Activated naive CD8-positive, alpha-beta T cell treated with anti-CD3 and anti-CD28 coated beads for 36 hours (primary cell): ENCODE results near the gene CYB5D1. TPM values are rescaled to one million over a fixed set of nuclear protein-coding genes. Genes with fewer than 3 reads are reported as not detected.

Experiments used
- DNase-seq: peaks from one replicate; pipeline ENCODE4 v3.0.0; 2021
- H3K27ac Mint-ChIP-seq: one replicate; pipeline ENCODE4 v1.8.0; 2022; ENCODE audit warnings: mild to moderate bottlenecking, moderate library complexity, mixed read lengths
- H3K27me3 Mint-ChIP-seq: one replicate; pipeline ENCODE4 v1.8.0; 2022; ENCODE audit warnings: mild to moderate bottlenecking, mixed read lengths
- H3K36me3 Mint-ChIP-seq: one replicate; pipeline ENCODE4 v1.8.0; 2021; ENCODE audit warnings: mild to moderate bottlenecking, mixed read lengths
- H3K4me1 Mint-ChIP-seq: one replicate; pipeline ENCODE4 v1.8.0; 2021; ENCODE audit warnings: mixed read lengths
- H3K4me3 Mint-ChIP-seq: one replicate; pipeline ENCODE4 v1.8.0; 2022; ENCODE audit warnings: mild to moderate bottlenecking, moderate library complexity, mixed read lengths
- H3K9me3 Mint-ChIP-seq: one replicate; pipeline ENCODE4 v1.8.0; 2022; ENCODE audit warnings: mixed read lengths
- total RNA-seq, 2 experiments: library from RNA; stranded (reverse); gene quantifications; one replicate each; pipeline ENCODE4 v1.2.3, GENCODE V29; 2021

CYB5D1 gene
- total RNA-seq, 2 experiments from 2014 or later = 18.6 to 20.1 TPM

- peaks cover 46% of the 10 kb centered on the region for H3K4me1 Mint-ChIP-seq
- no peak for DNase-seq
- H3K4me3 Mint-ChIP-seq = peak overlapping the region; percentile 63
- no peaks in the 10 kb centered on the region for H3K9me3 Mint-ChIP-seq
- no peaks in the 10 kb centered on the region for H3K27me3 Mint-ChIP-seq
- H3K27ac Mint-ChIP-seq = no peak overlapping the region
- peaks cover 39% of the 10 kb centered on the region for H3K36me3 Mint-ChIP-seq
Observed at GRCh38 chr17:7846765-7847661, 10.8 kb upstream of the CYB5D1 start.

DNA sequence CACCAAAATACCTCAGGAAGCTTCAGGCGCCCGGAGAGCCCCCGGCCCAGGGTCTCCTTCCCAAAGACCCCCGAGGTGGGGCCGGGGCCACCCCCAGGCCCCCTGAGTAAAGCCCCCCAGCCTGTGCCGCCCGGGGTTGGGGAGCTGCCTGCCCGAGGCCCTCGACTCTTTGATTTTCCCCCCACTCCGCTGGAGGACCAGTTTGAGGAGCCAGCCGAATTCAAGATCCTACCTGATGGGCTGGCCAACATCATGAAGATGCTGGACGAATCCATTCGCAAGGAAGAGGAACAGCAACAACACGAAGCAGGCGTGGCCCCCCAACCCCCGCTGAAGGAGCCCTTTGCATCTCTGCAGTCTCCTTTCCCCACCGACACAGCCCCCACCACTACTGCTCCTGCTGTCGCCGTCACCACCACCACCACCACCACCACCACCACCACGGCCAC is 9.6 kb upstream of the CYB5D1 start:
- Mint-ChIP-seq H3K9me3 (no peaks in the 10 kb centered on the region), H3K4me1 (peaks cover 40% of the 10 kb centered on the region), H3K27me3 (no peaks in the 10 kb centered on the region), H3K36me3 (peaks cover 45% of the 10 kb centered on the region), H3K27ac (peak overlapping the region; percentile 54), H3K4me3 (peak overlapping the region; percentile 32)
- no peak for DNase-seq

DNA sequence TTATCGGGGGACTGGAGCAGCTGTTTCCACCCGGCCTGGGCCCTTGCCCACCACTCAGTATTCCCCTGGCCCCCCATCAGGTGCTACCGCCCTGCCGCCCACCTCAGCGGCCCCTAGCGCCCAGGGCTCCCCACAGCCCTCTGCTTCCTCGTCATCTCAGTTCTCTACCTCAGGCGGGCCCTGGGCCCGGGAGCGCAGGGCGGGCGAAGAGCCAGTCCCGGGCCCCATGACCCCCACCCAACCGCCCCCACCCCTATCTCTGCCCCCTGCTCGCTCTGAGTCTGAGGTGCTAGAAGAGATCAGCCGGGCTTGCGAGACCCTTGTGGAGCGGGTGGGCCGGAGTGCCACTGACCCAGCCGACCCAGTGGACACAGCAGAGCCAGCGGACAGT is 9.1 kb upstream of the CYB5D1 start:
- H3K4me3 Mint-ChIP-seq = no peak overlapping the region
- H3K36me3 Mint-ChIP-seq = peaks cover 45% of the 10 kb centered on the region
- DNase-seq = no peak
- no peaks in the 10 kb centered on the region for H3K9me3 Mint-ChIP-seq
- no peaks in the 10 kb centered on the region for H3K27me3 Mint-ChIP-seq
- peaks cover 41% of the 10 kb centered on the region for H3K4me1 Mint-ChIP-seq
- no peak overlapping the region for H3K27ac Mint-ChIP-seq

- Mint-ChIP-seq H3K36me3 (peaks cover 42% of the 10 kb centered on the region), H3K27me3 (no peaks in the 10 kb centered on the region), H3K4me1 (peaks cover 43% of the 10 kb centered on the region), H3K4me3 (no peak overlapping the region), H3K27ac (peak overlapping the region; percentile 68), H3K9me3 (no peaks in the 10 kb centered on the region)
- no peak for DNase-seq
Observed at GRCh38 chr17:7849130-7849750, 8.6 kb upstream of the CYB5D1 start.

- peak overlapping the region; percentile 68 for H3K27ac Mint-ChIP-seq
- peaks cover 43% of the 10 kb centered on the region for H3K4me1 Mint-ChIP-seq
- H3K9me3 Mint-ChIP-seq = no peaks in the 10 kb centered on the region
- DNase-seq = no peak
- no peaks in the 10 kb centered on the region for H3K27me3 Mint-ChIP-seq
- H3K4me3 Mint-ChIP-seq = peak overlapping the region; percentile 76
- H3K36me3 Mint-ChIP-seq = peaks cover 41% of the 10 kb centered on the region
Observed at GRCh38 chr17:7849751-7850504, 7.9 kb upstream of the CYB5D1 start.

GRCh38 chr17:7850701-7851437 is 6.9 kb upstream of the CYB5D1 start:
- H3K27me3 Mint-ChIP-seq = no peaks in the 10 kb centered on the region
- H3K36me3 Mint-ChIP-seq = peaks cover 36% of the 10 kb centered on the region
- H3K9me3 Mint-ChIP-seq = no peaks in the 10 kb centered on the region
- peak overlapping the region; percentile 80 for H3K27ac Mint-ChIP-seq
- H3K4me3 Mint-ChIP-seq = peak overlapping the region; percentile 76
- no peak for DNase-seq
- peaks cover 47% of the 10 kb centered on the region for H3K4me1 Mint-ChIP-seq

- H3K36me3 Mint-ChIP-seq = peaks cover 36% of the 10 kb centered on the region
- H3K27ac Mint-ChIP-seq = peak overlapping the region; percentile 80
- peaks cover 44% of the 10 kb centered on the region for H3K4me1 Mint-ChIP-seq
- DNase-seq = peak; percentile 96
- peak overlapping the region; percentile 76 for H3K4me3 Mint-ChIP-seq
- no peaks in the 10 kb centered on the region for H3K9me3 Mint-ChIP-seq
- no peaks in the 10 kb centered on the region for H3K27me3 Mint-ChIP-seq
Observed at GRCh38 chr17:7851438-7852261, 6.2 kb upstream of the CYB5D1 start.

DNA sequence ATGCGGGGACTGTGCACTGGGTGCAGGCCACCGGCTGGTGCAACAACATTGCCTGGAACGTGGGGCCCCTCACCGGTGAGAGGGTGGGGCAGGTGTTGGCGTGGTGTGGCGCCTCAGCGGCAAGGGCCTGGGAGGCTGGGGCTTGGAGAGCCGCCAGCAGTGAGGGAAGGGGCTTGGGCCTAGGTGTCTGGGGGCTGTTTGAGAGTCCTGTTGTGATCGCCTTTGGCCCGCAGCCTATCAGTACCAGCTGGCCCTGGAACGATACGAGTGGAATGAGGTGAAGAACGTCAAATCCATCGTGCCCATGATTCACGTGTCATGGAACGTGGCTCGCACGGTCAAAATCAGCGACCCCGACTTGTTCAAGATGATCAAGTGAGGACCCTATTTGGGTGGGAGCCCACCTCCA is 5.5 kb upstream of the CYB5D1 start:
- Mint-ChIP-seq H3K27ac (peak overlapping the region; percentile 62), H3K9me3 (no peaks in the 10 kb centered on the region), H3K4me3 (peak overlapping the region; percentile 43), H3K4me1 (peaks cover 40% of the 10 kb centered on the region), H3K27me3 (no peaks in the 10 kb centered on the region), H3K36me3 (peaks cover 36% of the 10 kb centered on the region)
- DNase-seq = no peak

GRCh38 chr17:7852919-7853690 is 4.7 kb upstream of the CYB5D1 start:
- no peak overlapping the region for H3K4me3 Mint-ChIP-seq
- DNase-seq = no peak
- no peaks in the 10 kb centered on the region for H3K27me3 Mint-ChIP-seq
- peaks cover 36% of the 10 kb centered on the region for H3K36me3 Mint-ChIP-seq
- H3K27ac Mint-ChIP-seq = peak overlapping the region; percentile 56
- peaks cover 38% of the 10 kb centered on the region for H3K4me1 Mint-ChIP-seq
- H3K9me3 Mint-ChIP-seq = no peaks in the 10 kb centered on the region

GRCh38 chr17:7853691-7854038 is 4.1 kb upstream of the CYB5D1 start:
- Mint-ChIP-seq H3K36me3 (peaks cover 33% of the 10 kb centered on the region), H3K9me3 (no peaks in the 10 kb centered on the region), H3K27ac (peak overlapping the region; percentile 28), H3K4me1 (peaks cover 40% of the 10 kb centered on the region), H3K27me3 (no peaks in the 10 kb centered on the region), H3K4me3 (no peak overlapping the region)
- DNase-seq = no peak

- no peak overlapping the region for H3K4me3 Mint-ChIP-seq
- DNase-seq = no peak
- H3K36me3 Mint-ChIP-seq = peaks cover 33% of the 10 kb centered on the region
- H3K9me3 Mint-ChIP-seq = no peaks in the 10 kb centered on the region
- no peaks in the 10 kb centered on the region for H3K27me3 Mint-ChIP-seq
- H3K27ac Mint-ChIP-seq = peak overlapping the region; percentile 28
- H3K4me1 Mint-ChIP-seq = peaks cover 46% of the 10 kb centered on the region
Observed at GRCh38 chr17:7854078-7854777, 3.6 kb upstream of the CYB5D1 start.

DNA sequence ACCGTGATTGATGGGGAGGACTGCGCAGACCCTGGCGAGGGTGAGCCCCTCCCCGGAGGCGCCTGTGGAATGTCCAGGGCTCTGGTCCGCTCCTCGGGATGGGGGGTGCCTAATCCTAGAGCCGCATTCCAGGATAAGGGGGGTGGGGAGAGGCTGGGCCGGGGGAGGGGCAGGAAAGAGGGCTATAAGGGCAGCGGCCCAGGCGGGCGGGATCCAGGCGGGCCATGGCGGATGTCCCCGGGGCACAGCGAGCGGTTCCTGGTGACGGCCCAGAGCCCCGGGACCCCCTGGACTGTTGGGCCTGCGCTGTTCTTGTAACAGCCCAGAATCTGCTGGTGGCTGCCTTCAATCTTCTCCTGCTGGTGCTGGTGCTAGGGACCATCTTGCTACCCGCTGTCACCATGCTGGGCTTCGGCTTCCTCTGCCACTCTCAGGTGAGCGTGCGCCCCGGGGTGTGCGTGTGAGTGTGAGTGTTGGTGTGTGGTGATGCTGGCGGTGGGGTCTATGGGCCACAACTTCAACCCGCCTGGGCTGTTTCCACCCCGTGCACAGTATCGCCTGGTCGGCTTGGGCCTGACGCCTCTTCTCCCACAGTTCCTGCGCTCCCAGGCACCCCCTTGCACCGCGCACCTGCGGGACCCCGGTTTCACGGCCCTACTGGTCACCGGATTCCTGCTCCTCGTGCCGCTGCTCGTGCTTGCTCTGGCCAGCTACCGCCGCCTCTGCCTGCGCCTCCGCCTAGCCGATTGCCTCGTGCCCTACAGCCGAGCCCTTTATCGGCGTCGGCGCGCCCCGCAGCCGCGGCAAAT is 2.7 kb upstream of the CYB5D1 start, which contains the start of gene TMEM88:
TSS of gene TMEM88 (plus strand) at position 216 of the 809 bp plus-strand sequence. CDS start at position 225, 9 bp downstream.
- Mint-ChIP-seq H3K4me3 (no peak within 1 kb of the TSS), H3K27ac (peak within 1 kb of the TSS; percentile 28), H3K36me3 (peaks cover 27% of the 10 kb centered on the region)

More for the DNA sequence above, 2.7 kb upstream of the CYB5D1 start, which contains the start of gene TMEM88:
- Mint-ChIP-seq H3K27me3 (no peaks in the 10 kb centered on the region), H3K9me3 (no peaks in the 10 kb centered on the region), H3K4me1 (peaks cover 41% of the 10 kb centered on the region)
- no peak for DNase-seq
